ENCODE data around the gene CBX3.

Gene CBX3

GRCh38 chr7:26182283-26182682, 19.3 kb upstream of the CBX3 start:
- TF ChIP-seq GATA3 (IDR thresholded peaks at IDR 0.05; ENCODE audit: low read depth, low read length) = no peak
- TF ChIP-seq GATA2 (IDR thresholded peaks at IDR 0.05; ENCODE audit: low read depth, low read length) = no peak

DNA sequence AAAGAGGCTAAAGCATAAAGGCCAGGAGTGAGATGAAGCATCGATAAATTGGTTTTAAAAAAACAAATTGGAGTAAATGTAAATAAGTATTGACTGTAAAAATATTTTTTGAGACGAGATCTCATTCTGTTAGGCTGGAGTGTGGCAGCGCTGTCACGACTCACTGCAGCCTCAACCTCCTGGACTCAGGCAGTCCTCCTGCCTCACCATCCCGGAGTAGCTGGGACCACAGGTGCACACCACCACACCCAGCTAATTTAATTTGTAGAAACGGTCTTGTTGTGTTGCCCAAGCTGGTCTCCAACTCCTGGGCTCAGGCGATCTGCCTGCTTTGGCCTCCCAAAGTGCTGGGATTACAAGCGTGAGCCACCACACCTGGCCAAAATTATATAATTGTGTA, 18.8 kb upstream of the CBX3 start:
- TF ChIP-seq GATA3 (IDR thresholded peaks at IDR 0.05; ENCODE audit: low read depth, low read length) (no peak), GATA2 (IDR thresholded peaks at IDR 0.05; ENCODE audit: low read depth, low read length) (no peak)

DNA sequence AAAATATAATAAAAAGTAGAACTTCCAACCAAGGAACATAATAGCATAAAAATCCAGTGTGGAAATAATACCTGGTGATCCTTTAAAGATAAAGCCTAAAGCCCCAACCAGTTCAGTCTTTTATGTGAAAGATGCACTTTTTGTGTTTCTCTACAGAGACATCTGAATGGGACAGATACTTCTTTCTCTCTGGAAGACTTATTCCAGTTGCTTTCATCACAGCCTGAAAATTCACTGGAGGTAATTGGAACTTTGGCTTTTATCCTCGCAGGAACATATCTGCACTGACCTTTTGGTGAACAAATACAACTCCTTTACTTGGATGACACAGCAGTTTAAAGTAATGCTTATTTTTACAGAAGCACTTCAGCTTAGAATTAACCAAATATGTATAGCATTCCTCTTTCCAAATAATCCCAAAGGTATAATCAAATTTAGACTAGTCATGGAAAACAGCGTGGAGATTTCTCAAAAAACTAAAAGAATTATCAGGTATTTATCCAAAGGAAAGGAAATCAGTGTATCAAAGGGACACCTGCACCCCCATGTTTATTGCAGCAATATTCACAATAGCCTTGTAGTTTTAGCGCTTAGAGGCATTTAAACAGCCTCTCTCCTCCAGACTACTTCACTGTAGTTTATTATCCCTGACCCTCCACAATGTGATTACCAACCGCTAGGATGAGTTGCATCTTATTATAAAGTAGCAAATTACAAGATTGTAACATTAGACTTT, 17.8 kb upstream of the CBX3 start:
- TF ChIP-seq GATA2 (IDR thresholded peaks at IDR 0.05; ENCODE audit: low read depth, low read length) (no peak), GATA3 (IDR thresholded peaks at IDR 0.05; ENCODE audit: low read depth, low read length) (no peak)

DNA sequence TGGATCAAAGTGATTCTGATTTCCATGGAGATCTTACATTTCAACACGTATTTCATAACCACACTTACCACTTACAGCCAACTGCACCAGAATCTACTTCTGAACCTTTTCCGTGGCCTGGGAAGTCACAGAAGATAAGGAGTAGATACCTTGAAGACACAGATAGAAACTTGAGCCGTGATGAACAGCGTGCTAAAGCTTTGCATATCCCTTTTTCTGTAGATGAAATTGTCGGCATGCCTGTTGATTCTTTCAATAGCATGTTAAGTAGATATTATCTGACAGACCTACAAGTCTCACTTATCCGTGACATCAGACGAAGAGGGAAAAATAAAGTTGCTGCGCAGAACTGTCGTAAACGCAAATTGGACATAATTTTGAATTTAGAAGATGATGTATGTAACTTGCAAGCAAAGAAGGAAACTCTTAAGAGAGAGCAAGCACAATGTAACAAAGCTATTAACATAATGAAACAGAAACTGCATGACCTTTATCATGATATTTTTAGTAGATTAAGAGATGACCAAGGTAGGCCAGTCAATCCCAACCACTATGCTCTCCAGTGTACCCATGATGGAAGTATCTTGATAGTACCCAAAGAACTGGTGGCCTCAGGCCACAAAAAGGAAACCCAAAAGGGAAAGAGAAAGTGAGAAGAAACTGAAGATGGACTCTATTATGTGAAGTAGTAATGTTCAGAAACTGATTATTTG, 16.3 kb upstream of the CBX3 start:
- TF ChIP-seq GATA3 (IDR thresholded peaks at IDR 0.05; ENCODE audit: low read depth, low read length) = no peak

DNA sequence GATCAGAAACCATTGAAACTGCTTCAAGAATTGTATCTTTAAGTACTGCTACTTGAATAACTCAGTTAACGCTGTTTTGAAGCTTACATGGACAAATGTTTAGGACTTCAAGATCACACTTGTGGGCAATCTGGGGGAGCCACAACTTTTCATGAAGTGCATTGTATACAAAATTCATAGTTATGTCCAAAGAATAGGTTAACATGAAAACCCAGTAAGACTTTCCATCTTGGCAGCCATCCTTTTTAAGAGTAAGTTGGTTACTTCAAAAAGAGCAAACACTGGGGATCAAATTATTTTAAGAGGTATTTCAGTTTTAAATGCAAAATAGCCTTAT, 15.7 kb upstream of the CBX3 start:
- no peak for TF ChIP-seq GATA2 (IDR thresholded peaks at IDR 0.05; ENCODE audit: low read depth, low read length)
- no peak for TF ChIP-seq GATA3 (IDR thresholded peaks at IDR 0.05; ENCODE audit: low read depth, low read length)

DNA sequence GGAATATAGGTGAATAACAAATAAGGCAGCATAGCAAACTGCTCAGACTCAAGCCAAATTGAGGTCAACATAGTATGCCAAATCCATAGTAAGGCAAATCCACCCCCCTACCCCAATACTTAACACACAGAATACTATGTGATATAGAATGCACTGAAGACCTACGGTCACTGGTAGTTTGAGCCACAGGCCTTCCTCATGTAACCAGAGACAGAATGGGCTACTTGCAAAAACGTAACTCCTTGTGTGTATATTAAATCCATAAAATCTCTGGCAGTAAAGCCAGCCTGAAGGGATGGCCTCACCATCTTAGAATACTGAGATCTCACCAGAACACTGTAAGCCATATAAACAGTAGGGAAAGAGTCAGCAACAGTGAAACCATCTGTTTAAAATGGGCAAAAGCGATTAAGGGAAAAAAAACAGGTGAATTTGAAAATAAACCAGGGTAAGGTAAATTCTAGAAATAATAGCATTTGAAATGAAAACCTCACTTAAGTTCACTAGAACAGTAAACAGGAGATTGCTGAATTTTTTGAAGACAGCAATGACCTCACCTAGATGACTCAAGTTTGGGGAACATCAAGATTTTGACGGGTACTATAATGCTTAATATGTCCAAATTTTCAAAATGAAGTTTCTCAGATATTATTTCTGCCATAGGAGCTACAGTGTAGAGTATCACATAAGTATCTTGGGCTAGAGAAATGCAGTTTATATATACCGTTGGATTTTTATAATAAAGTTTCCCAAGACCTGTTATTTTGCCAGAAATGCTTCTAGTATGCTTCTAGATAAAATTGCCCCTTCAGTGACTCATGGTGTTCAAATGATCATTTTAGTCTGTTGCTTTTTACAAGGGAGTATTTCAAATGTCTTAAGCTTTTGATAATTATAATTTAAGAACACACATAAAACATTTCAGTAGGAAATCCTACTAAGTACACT, 14.9 kb upstream of the CBX3 start:
- TF ChIP-seq GATA2 (IDR thresholded peaks at IDR 0.05; ENCODE audit: low read depth, low read length) (no peak), GATA3 (IDR thresholded peaks at IDR 0.05; ENCODE audit: low read depth, low read length) (no peak)

DNA sequence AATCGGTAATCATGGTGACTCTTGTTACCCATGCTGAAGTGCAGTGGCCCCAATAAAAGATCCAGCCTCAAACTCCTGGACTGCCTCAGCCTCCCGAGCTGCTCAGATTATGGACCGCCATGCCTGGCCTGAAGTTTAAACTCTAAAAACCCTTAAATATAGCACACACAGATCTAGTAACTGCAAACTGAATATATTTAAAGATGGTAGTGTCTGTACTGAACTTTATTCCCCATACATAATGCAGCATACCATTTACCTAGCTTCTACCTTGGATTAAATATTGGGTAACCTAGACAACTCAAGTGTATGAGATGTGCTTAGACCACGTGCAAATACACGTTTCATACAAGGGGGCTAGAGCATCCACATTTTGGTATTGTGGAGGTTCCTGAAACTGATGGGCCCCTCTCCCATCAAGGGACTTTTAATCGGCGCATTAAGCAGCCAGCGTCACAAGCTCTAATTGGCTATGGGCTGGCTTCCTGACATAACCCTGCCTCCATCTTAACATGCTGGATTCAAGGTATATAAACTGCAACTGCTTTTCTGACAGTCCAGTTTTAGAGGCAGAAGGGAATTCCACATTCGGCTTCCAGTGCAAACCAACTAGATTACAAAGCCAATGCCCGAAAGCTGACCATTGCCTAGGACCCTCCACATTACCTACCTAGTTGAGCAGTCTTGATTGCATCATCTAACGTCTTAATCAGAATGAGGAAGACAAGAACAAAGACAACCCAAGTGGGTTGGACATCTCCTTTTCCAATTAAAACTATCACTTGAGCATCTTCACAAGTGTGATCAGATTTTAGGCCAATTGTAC, 14.0 kb upstream of the CBX3 start:
- TF ChIP-seq GATA2 (IDR thresholded peaks at IDR 0.05; ENCODE audit: low read depth, low read length) (no peak), GATA3 (IDR thresholded peaks at IDR 0.05; ENCODE audit: low read depth, low read length) (no peak)

DNA sequence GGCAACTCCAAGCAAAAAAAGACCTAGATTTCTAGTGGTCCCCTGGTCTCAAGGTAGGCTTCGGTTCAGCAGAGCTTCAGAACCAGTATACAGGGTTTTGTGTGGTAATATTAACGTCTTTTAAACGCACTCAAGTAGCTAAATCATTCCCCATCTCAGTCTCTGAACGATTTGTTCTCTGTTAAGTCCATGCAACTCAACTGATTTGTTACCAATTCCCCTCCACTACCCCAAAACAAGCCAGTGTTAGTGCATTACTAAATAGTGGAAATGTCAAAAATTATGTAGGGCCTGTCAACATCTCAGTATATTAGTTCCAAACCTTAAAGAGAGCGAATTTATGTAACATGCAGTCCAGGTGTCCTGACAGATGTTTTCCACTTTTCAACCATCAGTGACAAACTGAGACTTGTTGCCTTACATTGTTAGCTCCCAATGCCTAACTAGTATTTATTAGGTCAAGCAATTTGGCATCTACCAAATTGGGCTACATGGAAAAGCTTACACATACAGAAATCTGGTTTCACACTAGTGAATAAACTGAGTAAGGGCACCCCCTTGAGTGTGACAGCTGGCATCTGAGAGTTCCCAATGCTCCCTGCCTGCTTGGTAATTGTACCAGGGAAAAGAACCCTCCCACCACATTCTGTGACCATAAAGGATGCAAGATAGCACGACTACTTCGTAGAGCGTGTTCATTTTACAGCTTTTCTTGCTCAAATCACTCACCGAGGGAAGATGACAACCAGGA, 13.2 kb upstream of the CBX3 start:
- TF ChIP-seq GATA3 (IDR thresholded peaks at IDR 0.05; ENCODE audit: low read depth, low read length) (no peak), GATA2 (IDR thresholded peaks at IDR 0.05; ENCODE audit: low read depth, low read length) (no peak)

DNA sequence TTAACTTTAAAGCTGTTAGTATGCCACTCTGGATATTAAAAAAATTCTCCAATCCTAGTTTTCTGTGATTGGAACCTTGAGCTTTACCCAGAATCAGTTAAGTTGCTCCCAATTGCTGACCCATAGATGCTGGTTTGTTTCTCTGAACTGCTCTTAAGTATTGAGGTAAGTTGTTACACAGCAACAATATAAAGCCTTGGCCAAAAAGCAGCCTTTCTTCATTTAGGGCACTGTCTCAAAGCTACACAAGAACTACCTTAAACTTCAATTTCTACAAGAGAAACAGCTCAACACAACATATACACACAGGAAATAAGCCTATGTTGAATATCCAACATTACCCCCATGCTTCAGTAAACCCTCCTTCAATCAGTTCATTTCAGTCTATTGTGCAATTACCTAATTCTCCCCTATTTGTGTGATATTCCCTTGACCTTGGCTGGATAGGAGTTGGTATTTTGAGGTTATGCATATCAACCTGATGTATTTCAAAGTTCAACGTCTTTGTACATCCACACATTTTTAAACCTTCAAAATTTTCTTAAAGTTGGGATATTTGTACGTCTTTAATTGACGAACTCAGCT, 12.5 kb upstream of the CBX3 start:
- TF ChIP-seq GATA2 (IDR thresholded peaks at IDR 0.05; ENCODE audit: low read depth, low read length) (no peak), GATA3 (IDR thresholded peaks at IDR 0.05; ENCODE audit: low read depth, low read length) (no peak)

DNA sequence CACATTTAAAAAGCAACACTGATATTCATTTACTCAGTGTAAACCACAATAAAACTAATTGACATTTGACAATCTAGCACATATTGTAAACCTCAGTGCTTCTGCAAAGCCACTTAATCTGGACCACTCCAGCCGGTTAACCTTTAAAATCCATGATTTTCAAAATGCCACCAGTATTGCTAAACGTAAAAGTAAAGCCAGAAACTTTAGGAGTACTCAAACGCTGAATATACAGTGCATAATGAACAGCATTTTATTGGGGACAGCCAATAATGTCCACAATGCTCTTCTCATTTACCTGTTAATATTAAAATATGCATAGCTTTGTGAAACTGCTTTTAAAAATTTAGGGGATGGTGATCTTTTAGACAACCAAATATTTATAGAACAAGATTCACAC, 11.8 kb upstream of the CBX3 start:
- TF ChIP-seq GATA3 (IDR thresholded peaks at IDR 0.05; ENCODE audit: low read depth, low read length) = no peak
- TF ChIP-seq GATA2 (IDR thresholded peaks at IDR 0.05; ENCODE audit: low read depth, low read length) = no peak

GRCh38 chr7:26190417-26190869, 11.1 kb upstream of the CBX3 start:
- TF ChIP-seq GATA2 (IDR thresholded peaks at IDR 0.05; ENCODE audit: low read depth, low read length) = no peak
- TF ChIP-seq GATA3 (IDR thresholded peaks at IDR 0.05; ENCODE audit: low read depth, low read length) = no peak

DNA sequence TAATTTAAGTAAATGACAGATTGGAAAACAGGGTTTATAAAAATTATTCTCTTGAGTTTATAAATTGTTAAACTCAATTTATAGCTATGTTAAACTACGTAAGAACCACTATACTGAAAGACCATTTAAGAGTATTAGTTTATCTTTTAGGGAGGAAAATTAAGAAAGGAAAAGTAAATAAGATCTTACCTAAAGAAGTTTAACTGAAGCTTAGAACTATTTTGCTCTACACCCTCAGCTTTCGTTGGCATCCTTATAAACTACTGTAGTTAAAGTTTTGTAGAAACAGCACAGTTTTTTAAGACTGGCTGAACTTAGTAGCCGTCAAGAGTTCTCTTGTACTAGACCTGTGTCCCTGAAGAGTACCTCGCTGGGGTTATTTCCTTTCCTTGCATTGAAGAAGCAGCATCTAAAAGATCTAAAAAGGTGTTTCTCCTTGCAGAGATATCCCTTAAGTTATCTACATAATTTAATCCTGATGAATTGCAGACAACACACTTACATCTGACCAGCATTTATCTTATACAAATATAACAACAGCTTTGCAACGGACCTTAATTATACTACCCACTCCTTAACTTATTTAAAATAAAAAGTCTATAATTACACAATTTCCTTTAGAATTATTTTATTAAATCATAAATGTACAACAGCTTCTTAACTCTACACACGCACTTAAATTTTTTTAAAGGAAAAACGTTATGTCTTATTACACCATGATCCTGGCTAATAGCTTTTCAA, 10.1 kb upstream of the CBX3 start:
- TF ChIP-seq GATA2 (IDR thresholded peaks at IDR 0.05; ENCODE audit: low read depth, low read length) (no peak), GATA3 (IDR thresholded peaks at IDR 0.05; ENCODE audit: low read depth, low read length) (no peak)

Data from SH-SY5Y (cell line).